Skeletal muscle tissue (tissue), 4 donors: ENCODE results near the gene TSR3. TPM values are rescaled to one million over a fixed set of nuclear protein-coding genes. Genes with fewer than 3 reads are reported as not detected.
A peak's percentile ranks its signal among the peaks of the same experiment; 100 is the strongest.
"Not testable (repeated sequence)": the region's sequence is repeated elsewhere in the genome, so short reads cannot be mapped to it uniquely, and the experiment has no call there.

Experiments used
- H3K27ac ChIP-seq: one replicate; pipeline ENCODE4 v1.7.0; 2013; ENCODE audit warnings: mild to moderate bottlenecking, low read depth, low read length, inconsistent platforms
- H3K27me3 ChIP-seq, 3 donors: one replicate each; pipeline ENCODE4 v1.7.0; 2013; ENCODE audit warnings: low read length in 3 of 3; ENCODE audit not compliant: control insufficient read depth in 3 of 3, insufficient read depth in 3 of 3
- H3K36me3 ChIP-seq, 3 donors: one replicate each; pipeline ENCODE4 v1.7.0; 2013; ENCODE audit warnings: low read length in 3 of 3; ENCODE audit not compliant: control insufficient read depth in 3 of 3, insufficient read depth in 3 of 3
- H3K4me1 ChIP-seq, 3 donors: one replicate each; pipeline ENCODE4 v1.7.0; 2013; ENCODE audit warnings: low read length in 3 of 3, mild to moderate bottlenecking in 3 of 3; ENCODE audit not compliant: control insufficient read depth in 3 of 3, insufficient read depth in 3 of 3
- H3K4me3 ChIP-seq, 3 donors: one replicate each; pipeline ENCODE4 v1.7.0; 2013; ENCODE audit warnings: low read length in 3 of 3
- H3K9ac ChIP-seq, 3 donors: one replicate each; pipeline ENCODE4 v1.7.0; 2013; ENCODE audit warnings: low read length in 3 of 3, mild to moderate bottlenecking in 3 of 3, moderate library complexity in 2 of 3, low read depth in 1 of 3
- H3K9me3 ChIP-seq, 3 donors: one replicate each; pipeline ENCODE4 v1.7.0; 2013; ENCODE audit warnings: low read length in 3 of 3; ENCODE audit not compliant: control insufficient read depth in 3 of 3
- total RNA-seq: library from RNA; depleted of rRNA; stranded (reverse); fragments of >200 nt; gene quantifications from one replicate; pipeline ENCODE4 v1.2.3, GENCODE V29; 2014
- donor health status: Osteomylitis.

TSR3 gene
- total RNA-seq, 1 donor from 2014 or later = 48.5 TPM

GRCh38 chr16:1333149-1333812, 18.4 kb downstream of the TSR3 start, which contains the start of gene BAIAP3:
BAIAP3 (plus strand) TSS chr16:1333645; CDS start chr16:1338550, 4,905 bp downstream.
- Histone ChIP-seq H3K27ac (peak within 1 kb of the TSS; percentile 25), H3K9ac (peak within 1 kb of the TSS in 1 of 3 donors; percentile 45), H3K36me3 (no peaks in the 10 kb centered on the region), H3K27me3 (peaks cover 49 to 72% (median 54%) of the 10 kb centered on the region in 3 donors), H3K4me1 (peaks cover 3 to 14% (median 8%) of the 10 kb centered on the region in 3 donors), H3K4me3 (peak within 1 kb of the TSS in 2 of 3 donors; percentile 30 to 41), H3K9me3 (peaks cover 0 to 2% (median 0%) of the 10 kb centered on the region in 3 donors)

- H3K4me3 ChIP-seq = peak overlapping the region in 2 of 3 donors; percentile 30 to 41
- peak overlapping the region; percentile 25 for H3K27ac ChIP-seq
- peak overlapping the region in 1 of 3 donors; percentile 45 for H3K9ac ChIP-seq
- peaks cover 3 to 14% (median 8%) of the 10 kb centered on the region in 3 donors for H3K4me1 ChIP-seq
- H3K9me3 ChIP-seq = peaks cover 0 to 2% (median 0%) of the 10 kb centered on the region in 3 donors
- no peaks in the 10 kb centered on the region for H3K36me3 ChIP-seq
- H3K27me3 ChIP-seq = peaks cover 48 to 69% (median 51%) of the 10 kb centered on the region in 3 donors
These were observed 19.0 kb downstream of the TSR3 start for GRCh38 chr16:1332618-1333148.

- Histone ChIP-seq H3K27me3 (peaks cover 45 to 66% (median 50%) of the 10 kb centered on the region in 3 donors), H3K4me3 (peak overlapping the region; percentile 32 to 43 (median 41)), H3K4me1 (peaks cover 3 to 14% (median 8%) of the 10 kb centered on the region in 3 donors), H3K27ac (peak overlapping the region; percentile 25), H3K9me3 (peaks cover 0 to 2% (median 0%) of the 10 kb centered on the region in 3 donors), H3K36me3 (no peaks in the 10 kb centered on the region), H3K9ac (peak overlapping the region in 1 of 3 donors; percentile 45)
These were observed 19.7 kb downstream of the TSR3 start for GRCh38 chr16:1331712-1332617.

- no peaks in the 10 kb centered on the region for H3K36me3 ChIP-seq
- H3K27me3 ChIP-seq = peaks cover 41 to 59% (median 46%) of the 10 kb centered on the region in 3 donors
- H3K4me3 ChIP-seq = peak overlapping the region; percentile 32 to 43 (median 41)
- H3K9ac ChIP-seq = no peak overlapping the region
- H3K4me1 ChIP-seq = peaks cover 3 to 14% (median 8%) of the 10 kb centered on the region in 3 donors
- peaks cover 0 to 2% (median 0%) of the 10 kb centered on the region in 3 donors for H3K9me3 ChIP-seq
- no peak overlapping the region for H3K27ac ChIP-seq
These were observed 20.6 kb downstream of the TSR3 start for GRCh38 chr16:1330931-1331711.

GRCh38 chr16:1330260-1330914, 21.3 kb downstream of the TSR3 start:
- peaks cover 0 to 3% (median 2%) of the 10 kb centered on the region in 3 donors for H3K36me3 ChIP-seq
- H3K9me3 ChIP-seq = peaks cover 0 to 2% (median 0%) of the 10 kb centered on the region in 3 donors
- peaks cover 3 to 14% (median 10%) of the 10 kb centered on the region in 3 donors for H3K4me1 ChIP-seq
- H3K27ac ChIP-seq = no peak overlapping the region
- peaks cover 38 to 52% (median 39%) of the 10 kb centered on the region in 3 donors for H3K27me3 ChIP-seq
- H3K4me3 ChIP-seq = no peak overlapping the region
- H3K9ac ChIP-seq = no peak overlapping the region

- H3K9me3 ChIP-seq, H3K9ac ChIP-seq, H3K27ac ChIP-seq, H3K4me3 ChIP-seq: not testable (repeated sequence)
- peaks cover 3 to 14% (median 10%) of the 10 kb centered on the region in 3 donors for H3K4me1 ChIP-seq
- peaks cover 11 to 15% (median 13%) of the 10 kb centered on the region in 3 donors for H3K36me3 ChIP-seq
- H3K27me3 ChIP-seq = peaks cover 26 to 39% (median 29%) of the 10 kb centered on the region in 3 donors
These were observed 22.7 kb downstream of the TSR3 start for GRCh38 chr16:1328961-1329360.

- not testable (repeated sequence) for H3K4me3 ChIP-seq, H3K9ac ChIP-seq, H3K9me3 ChIP-seq, H3K27ac ChIP-seq
- H3K27me3 ChIP-seq = peaks cover 22 to 32% (median 23%) of the 10 kb centered on the region in 3 donors
- peaks cover 3 to 14% (median 10%) of the 10 kb centered on the region in 3 donors for H3K4me1 ChIP-seq
- H3K36me3 ChIP-seq = peaks cover 17 to 22% (median 20%) of the 10 kb centered on the region in 3 donors
These were observed 23.5 kb downstream of the TSR3 start for GRCh38 chr16:1328136-1328535.

- H3K36me3 ChIP-seq = peaks cover 17 to 22% (median 21%) of the 10 kb centered on the region in 3 donors
These were observed 24.1 kb downstream of the TSR3 start for GRCh38 chr16:1327619-1327947.

More at GRCh38 chr16:1327619-1327947, 24.1 kb downstream of the TSR3 start:
- Histone ChIP-seq H3K27me3 (peaks cover 18 to 27% (median 18%) of the 10 kb centered on the region in 3 donors), H3K27ac (no peak overlapping the region), H3K4me3 (no peak overlapping the region), H3K4me1 (peaks cover 3 to 10% (median 10%) of the 10 kb centered on the region in 3 donors), H3K9me3 (peaks cover 0 to 2% (median 0%) of the 10 kb centered on the region in 3 donors), H3K9ac (no peak overlapping the region)
